Measurements from ENCODE around the gene DPP6. TPM values are rescaled to one million over a fixed set of nuclear protein-coding genes. Genes with fewer than 3 reads are reported as not detected.

Gene DPP6
- total and polyA plus RNA-seq, 9 of the 15 experiments (the other 6 are each of a cell fraction or from before 2014, with no cell fraction given) = not detected

GRCh38 chr7:154287356-154287755 lies 235.2 kb downstream of the DPP6 start:
- Histone ChIP-seq H3K27me3 (ENCODE audit: control insufficient read depth in 2 of 2, insufficient read depth in 2 of 2, low read length in 2 of 2) (peaks cover 0 to 5% of the 10 kb centered on the region in 2 experiments; a peak in 1 of 5 replicates), H3K79me2 (ENCODE audit: control insufficient read depth, insufficient read depth, low read length) (no peaks in the 10 kb centered on the region), H3K27ac (ENCODE audit: extremely low read depth, low read depth, low read length) (no peak overlapping the region), H2AFZ (ENCODE audit: low read depth, low read length) (no peak overlapping the region), H3K9me3 (replicated peaks; ENCODE audit: control insufficient read depth, insufficient read depth, low read depth, low read length) (no peaks in the 10 kb centered on the region), H4K20me1 (replicated peaks; ENCODE audit: control insufficient read depth, insufficient read depth, low read length) (no peaks in the 10 kb centered on the region), H3K9me1 (ENCODE audit: control insufficient read depth, insufficient read depth, low read length) (no peaks in the 10 kb centered on the region), H3K9ac (ENCODE audit: insufficient read depth in 1 of 2, low read depth in 2 of 2, low read length in 2 of 2) (no peak overlapping the region), H3K4me2 (ENCODE audit: insufficient read depth, low read length) (no peak overlapping the region), H3K36me3 (ENCODE audit: control insufficient read depth, insufficient read depth, low read length) (no peaks in the 10 kb centered on the region), H3K4me3 (no peak overlapping the region), H3K4me1 (replicated peaks in 1 of 2; ENCODE audit: control insufficient read depth in 2 of 2, insufficient read depth in 2 of 2, low read length in 2 of 2) (no peaks in the 10 kb centered on the region)
- ATAC-seq (peak; percentile 79), FAIRE-seq (no peak), DNase-seq (ENCODE audit: extremely low read depth in 1 of 4, low spot score in 3 of 4) (no peak)
- BruUV-seq (replicated peaks) = no TSS peak
- intact Hi-C loops (cut with micrococcal nuclease) = no loop called here
- CTCF ChIA-PET (ENCODE audit: low intra/inter-chr PET ratio) = no interaction called here
- WGBS (ENCODE audit: insufficient coverage, low coverage, missing lambda C conversion rate) = under 1% methylated on average over 8 of the region's 8 CpGs
- in situ Hi-C loops (cut with MboI) = no loop called here
- POLR2A ChIA-PET = interaction anchor here (0.6 kb wide), 1 partner anchor 217 kb away, joined by 3 read pairs; no protein-coding TSS in a partner anchor
- no peak for TF ChIP-seq PKNOX1 (IDR thresholded peaks at IDR 0.05)
- TF ChIP-seq, protein P1, sequence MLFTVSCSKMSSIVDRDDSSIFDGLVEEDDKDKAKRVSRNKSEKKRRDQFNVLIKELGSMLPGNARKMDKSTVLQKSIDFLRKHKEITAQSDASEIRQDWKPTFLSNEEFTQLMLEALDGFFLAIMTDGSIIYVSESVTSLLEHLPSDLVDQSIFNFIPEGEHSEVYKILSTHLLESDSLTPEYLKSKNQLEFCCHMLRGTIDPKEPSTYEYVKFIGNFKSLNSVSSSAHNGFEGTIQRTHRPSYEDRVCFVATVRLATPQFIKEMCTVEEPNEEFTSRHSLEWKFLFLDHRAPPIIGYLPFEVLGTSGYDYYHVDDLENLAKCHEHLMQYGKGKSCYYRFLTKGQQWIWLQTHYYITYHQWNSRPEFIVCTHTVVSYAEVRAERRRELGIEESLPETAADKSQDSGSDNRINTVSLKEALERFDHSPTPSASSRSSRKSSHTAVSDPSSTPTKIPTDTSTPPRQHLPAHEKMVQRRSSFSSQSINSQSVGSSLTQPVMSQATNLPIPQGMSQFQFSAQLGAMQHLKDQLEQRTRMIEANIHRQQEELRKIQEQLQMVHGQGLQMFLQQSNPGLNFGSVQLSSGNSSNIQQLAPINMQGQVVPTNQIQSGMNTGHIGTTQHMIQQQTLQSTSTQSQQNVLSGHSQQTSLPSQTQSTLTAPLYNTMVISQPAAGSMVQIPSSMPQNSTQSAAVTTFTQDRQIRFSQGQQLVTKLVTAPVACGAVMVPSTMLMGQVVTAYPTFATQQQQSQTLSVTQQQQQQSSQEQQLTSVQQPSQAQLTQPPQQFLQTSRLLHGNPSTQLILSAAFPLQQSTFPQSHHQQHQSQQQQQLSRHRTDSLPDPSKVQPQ (CRISPR knock-in tag; IDR thresholded peaks at IDR 0.05; ENCODE audit: borderline replicate concordance) = no peak
- no peak for TF ChIP-seq BCL6 (CRISPR knock-in tag; IDR thresholded peaks at IDR 0.05)
- TF ChIP-seq ZBTB2 (IDR thresholded peaks at IDR 0.05) = no peak
- TF ChIP-seq, protein P2, sequence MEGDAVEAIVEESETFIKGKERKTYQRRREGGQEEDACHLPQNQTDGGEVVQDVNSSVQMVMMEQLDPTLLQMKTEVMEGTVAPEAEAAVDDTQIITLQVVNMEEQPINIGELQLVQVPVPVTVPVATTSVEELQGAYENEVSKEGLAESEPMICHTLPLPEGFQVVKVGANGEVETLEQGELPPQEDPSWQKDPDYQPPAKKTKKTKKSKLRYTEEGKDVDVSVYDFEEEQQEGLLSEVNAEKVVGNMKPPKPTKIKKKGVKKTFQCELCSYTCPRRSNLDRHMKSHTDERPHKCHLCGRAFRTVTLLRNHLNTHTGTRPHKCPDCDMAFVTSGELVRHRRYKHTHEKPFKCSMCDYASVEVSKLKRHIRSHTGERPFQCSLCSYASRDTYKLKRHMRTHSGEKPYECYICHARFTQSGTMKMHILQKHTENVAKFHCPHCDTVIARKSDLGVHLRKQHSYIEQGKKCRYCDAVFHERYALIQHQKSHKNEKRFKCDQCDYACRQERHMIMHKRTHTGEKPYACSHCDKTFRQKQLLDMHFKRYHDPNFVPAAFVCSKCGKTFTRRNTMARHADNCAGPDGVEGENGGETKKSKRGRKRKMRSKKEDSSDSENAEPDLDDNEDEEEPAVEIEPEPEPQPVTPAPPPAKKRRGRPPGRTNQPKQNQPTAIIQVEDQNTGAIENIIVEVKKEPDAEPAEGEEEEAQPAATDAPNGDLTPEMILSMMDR (IDR thresholded peaks at IDR 0.05 in 2 of 3, conservative IDR thresholded peaks at IDR 0.05 in 1 of 3; ENCODE audit: insufficient read depth in 2 of 3, low read depth in 1 of 3, low read length in 3 of 3) = 0 out of 6 replicates have a peak, but pooled peaks of 1 of the 3 experiments have one; percentile 5
- TF ChIP-seq RCOR1 (IDR thresholded peaks at IDR 0.05; ENCODE audit: borderline replicate concordance in 1 of 2, low read depth in 2 of 2, low read length in 2 of 2) = no peak
- TF ChIP-seq, protein P3, sequence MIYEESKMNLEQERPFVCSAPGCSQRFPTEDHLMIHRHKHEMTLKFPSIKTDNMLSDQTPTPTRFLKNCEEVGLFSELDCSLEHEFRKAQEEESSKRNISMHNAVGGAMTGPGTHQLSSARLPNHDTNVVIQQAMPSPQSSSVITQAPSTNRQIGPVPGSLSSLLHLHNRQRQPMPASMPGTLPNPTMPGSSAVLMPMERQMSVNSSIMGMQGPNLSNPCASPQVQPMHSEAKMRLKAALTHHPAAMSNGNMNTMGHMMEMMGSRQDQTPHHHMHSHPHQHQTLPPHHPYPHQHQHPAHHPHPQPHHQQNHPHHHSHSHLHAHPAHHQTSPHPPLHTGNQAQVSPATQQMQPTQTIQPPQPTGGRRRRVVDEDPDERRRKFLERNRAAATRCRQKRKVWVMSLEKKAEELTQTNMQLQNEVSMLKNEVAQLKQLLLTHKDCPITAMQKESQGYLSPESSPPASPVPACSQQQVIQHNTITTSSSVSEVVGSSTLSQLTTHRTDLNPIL (CRISPR knock-in tag; IDR thresholded peaks at IDR 0.05) = no peak
- TF ChIP-seq ILF3 (IDR thresholded peaks at IDR 0.05; ENCODE audit: borderline replicate concordance) = no peak
- no peak for TF ChIP-seq ZNF551 (CRISPR knock-in tag; IDR thresholded peaks at IDR 0.05)
